ENCODE results near the gene MSLN. TPM values are rescaled to one million over a fixed set of nuclear protein-coding genes. Genes with fewer than 3 reads are reported as not detected.
A peak's percentile ranks its signal among the peaks of the same experiment; 100 is the strongest.

Gene MSLN
- polyA plus RNA-seq, 2 of the 4 experiments (the other 2 are of a cell fraction) = 2.4 to 3.6 TPM

DNA sequence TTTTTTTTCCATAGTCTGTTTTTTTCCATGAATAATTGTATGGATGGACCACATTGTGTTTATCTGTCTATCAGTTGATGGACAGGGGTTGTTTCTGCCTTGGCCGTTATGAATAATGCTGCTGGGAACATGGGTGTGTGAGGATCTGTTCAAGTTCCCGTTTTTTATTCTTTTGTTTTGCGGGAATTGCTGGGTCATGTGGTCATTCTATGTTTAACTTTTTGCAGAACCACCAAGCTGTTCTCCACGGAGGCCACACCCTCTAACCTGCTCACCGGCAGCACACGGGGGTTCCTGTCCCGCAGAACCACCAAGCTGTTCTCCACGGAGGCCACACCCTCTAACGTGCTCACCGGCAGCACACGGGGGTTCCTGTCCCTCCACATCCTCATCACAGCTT lies 5.9 kb upstream of the MSLN start:
- no peak for FAIRE-seq
- 60% methylated on average over 11 of the region's 11 CpGs for WGBS (ENCODE audit: missing lambda C conversion rate)
- Histone ChIP-seq H3K9me3 (no peaks in the 10 kb centered on the region), H3K4me1 (no peaks in the 10 kb centered on the region), H3K27ac (no peak overlapping the region), H3K4me2 (no peak overlapping the region), H3K4me3 (no peak overlapping the region)
- TF ChIP-seq PHF8 (IDR thresholded peaks at IDR 0.05; ENCODE audit: borderline replicate concordance, low read depth) (no peak), HOXA7 (CRISPR knock-in tag; IDR thresholded peaks at IDR 0.05) (no peak), JUNB (IDR thresholded peaks at IDR 0.05) (no peak), JUN (IDR thresholded peaks at IDR 0.05) (no peak), MYC (IDR thresholded peaks at IDR 0.05; ENCODE audit: borderline replicate concordance, low read length) (no peak), HEYL (CRISPR knock-in tag; IDR thresholded peaks at IDR 0.05) (no peak), CBX2 (IDR thresholded peaks at IDR 0.05; ENCODE audit: borderline replicate concordance, low read depth) (no peak)
- TF ChIP-seq, protein P1, sequence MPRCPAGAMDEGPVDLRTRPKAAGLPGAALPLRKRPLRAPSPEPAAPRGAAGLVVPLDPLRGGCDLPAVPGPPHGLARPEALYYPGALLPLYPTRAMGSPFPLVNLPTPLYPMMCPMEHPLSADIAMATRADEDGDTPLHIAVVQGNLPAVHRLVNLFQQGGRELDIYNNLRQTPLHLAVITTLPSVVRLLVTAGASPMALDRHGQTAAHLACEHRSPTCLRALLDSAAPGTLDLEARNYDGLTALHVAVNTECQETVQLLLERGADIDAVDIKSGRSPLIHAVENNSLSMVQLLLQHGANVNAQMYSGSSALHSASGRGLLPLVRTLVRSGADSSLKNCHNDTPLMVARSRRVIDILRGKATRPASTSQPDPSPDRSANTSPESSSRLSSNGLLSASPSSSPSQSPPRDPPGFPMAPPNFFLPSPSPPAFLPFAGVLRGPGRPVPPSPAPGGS (IDR thresholded peaks at IDR 0.05) = no peak
- TF ChIP-seq, protein P2, sequence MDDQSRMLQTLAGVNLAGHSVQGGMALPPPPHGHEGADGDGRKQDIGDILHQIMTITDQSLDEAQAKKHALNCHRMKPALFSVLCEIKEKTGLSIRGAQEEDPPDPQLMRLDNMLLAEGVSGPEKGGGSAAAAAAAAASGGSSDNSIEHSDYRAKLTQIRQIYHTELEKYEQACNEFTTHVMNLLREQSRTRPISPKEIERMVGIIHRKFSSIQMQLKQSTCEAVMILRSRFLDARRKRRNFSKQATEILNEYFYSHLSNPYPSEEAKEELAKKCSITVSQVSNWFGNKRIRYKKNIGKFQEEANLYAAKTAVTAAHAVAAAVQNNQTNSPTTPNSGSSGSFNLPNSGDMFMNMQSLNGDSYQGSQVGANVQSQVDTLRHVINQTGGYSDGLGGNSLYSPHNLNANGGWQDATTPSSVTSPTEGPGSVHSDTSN (IDR thresholded peaks at IDR 0.05) = no peak
- TF ChIP-seq, protein P3, sequence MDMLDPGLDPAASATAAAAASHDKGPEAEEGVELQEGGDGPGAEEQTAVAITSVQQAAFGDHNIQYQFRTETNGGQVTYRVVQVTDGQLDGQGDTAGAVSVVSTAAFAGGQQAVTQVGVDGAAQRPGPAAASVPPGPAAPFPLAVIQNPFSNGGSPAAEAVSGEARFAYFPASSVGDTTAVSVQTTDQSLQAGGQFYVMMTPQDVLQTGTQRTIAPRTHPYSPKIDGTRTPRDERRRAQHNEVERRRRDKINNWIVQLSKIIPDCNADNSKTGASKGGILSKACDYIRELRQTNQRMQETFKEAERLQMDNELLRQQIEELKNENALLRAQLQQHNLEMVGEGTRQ (IDR thresholded peaks at IDR 0.05) = no peak
- TF ChIP-seq, protein P4, sequence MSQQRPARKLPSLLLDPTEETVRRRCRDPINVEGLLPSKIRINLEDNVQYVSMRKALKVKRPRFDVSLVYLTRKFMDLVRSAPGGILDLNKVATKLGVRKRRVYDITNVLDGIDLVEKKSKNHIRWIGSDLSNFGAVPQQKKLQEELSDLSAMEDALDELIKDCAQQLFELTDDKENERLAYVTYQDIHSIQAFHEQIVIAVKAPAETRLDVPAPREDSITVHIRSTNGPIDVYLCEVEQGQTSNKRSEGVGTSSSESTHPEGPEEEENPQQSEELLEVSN (IDR thresholded peaks at IDR 0.05; ENCODE audit: borderline replicate concordance, low read depth) = no peak
- no peak for ATAC-seq
- CTCF ChIA-PET = interaction anchor here (1.1 to 4.4 kb wide), 5 partner anchors 10 to 43 kb away, joined by 3 to 41 read pairs (median 10); partner anchors contain the start of genes CHTF18, CIAO3 and RPUSD1
- POLR2A ChIA-PET = no interaction called here
- DNase-seq (ENCODE audit: low read depth in 1 of 2, low spot score in 1 of 2) = no peak

DNA sequence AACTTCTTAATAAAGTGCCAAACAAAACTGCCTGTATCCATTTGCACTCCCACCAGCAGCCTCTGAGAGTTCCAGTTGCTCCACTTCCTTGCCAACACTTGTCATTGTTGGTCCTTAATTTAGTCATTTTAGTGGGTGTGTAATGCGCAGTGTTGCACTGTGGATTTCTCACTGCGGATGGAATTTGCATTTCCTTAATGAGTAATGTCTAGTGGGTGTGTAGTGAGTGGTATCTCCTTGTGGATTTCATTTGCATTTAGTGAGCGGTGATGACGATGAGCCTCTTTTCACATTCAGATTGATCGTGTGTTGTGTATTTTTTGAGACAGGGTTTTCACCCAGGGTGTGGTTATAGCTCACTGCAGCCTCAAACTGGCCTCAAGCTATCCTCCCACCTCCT lies 4.1 kb upstream of the MSLN start:
- DNase-seq (ENCODE audit: low read depth in 1 of 2, low spot score in 1 of 2) (no peak), FAIRE-seq (no peak), ATAC-seq (no peak)
- H3K27ac ChIP-seq = no peak overlapping the region
- H3K4me3 ChIP-seq = no peak overlapping the region
- H3K4me2 ChIP-seq = no peak overlapping the region
- ChIA-PET CTCF (interaction anchor here (0.6 to 4.4 kb wide), 7 partner anchors 9 to 47 kb away, joined by 3 to 41 read pairs (median 5); partner anchors contain the start of genes CHTF18, CIAO3 and RPUSD1), POLR2A (no interaction called here)
- H3K9me3 ChIP-seq = no peaks in the 10 kb centered on the region
- WGBS (ENCODE audit: missing lambda C conversion rate) = 75% methylated on average over 5 of the region's 5 CpGs
- H3K4me1 ChIP-seq = peaks cover 16% of the 10 kb centered on the region
- TF ChIP-seq ZFP36 (IDR thresholded peaks at IDR 0.05; ENCODE audit: borderline replicate concordance, partially characterized antibody) = peak; percentile 75
- TF ChIP-seq MYC (IDR thresholded peaks at IDR 0.05; ENCODE audit: borderline replicate concordance, low read length) = no peak

DNA sequence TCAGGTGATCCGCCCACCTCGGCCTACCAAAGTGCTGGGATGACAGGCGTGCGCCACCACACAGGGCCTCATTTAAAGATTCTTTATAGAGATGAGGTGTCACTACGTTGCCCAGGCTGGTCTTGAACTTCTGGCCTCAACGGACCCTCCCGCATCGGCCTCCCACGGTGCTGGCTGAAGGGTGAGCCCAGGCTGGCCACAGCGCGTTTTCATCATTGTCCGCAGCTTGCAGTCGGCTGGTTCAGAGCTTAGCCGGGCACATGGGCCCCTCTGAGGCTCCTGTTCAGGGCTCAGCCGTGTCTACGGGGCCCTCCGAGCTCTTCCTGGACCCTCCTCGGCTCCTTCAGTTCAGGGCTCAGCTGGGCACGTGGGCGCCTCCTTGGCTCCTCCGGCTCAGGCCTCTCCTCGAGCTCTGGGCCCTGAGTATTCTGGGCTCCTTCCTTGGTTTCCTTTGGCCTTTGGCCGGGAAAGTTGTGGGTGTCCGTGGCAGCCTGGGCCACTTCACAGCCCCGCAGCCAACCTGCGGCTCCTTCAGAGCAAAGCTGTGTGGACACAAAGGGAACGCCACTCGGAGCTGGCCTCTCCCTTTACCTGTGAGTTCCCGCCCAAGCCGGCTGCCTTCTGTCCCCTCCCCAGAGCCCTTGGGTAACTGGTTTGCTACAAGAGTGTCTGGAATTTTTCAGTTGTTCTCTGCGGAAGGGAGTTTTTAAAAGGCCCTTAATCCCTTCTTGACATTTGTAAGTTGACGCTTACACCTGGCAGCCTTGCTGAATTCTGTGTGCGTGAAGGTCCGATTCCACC lies 1.2 kb upstream of the MSLN start:
- FAIRE-seq = no peak
- CTCF ChIA-PET = interaction anchor here (1.5 to 15.8 kb wide), 5 partner anchors 9 to 27 kb away, joined by 4 to 105 read pairs (median 15); partner anchors contain the start of genes CHTF18, CIAO3 and RPUSD1
- peaks cover 35% of the 10 kb centered on the region for H3K4me1 ChIP-seq
- no peak for TF ChIP-seq POLR2A (IDR thresholded peaks at IDR 0.05; ENCODE audit: low read length)
- no peak for TF ChIP-seq MAZ (IDR thresholded peaks at IDR 0.05; ENCODE audit: borderline replicate concordance, low read depth, low read length)
- TF ChIP-seq, protein P2 (IDR thresholded peaks at IDR 0.05) = no peak
- TF ChIP-seq JUN (IDR thresholded peaks at IDR 0.05) = no peak
- TF ChIP-seq RNF2 (IDR thresholded peaks at IDR 0.05; ENCODE audit: borderline replicate concordance, low read depth) = no peak
- no peak for TF ChIP-seq GATA3 (IDR thresholded peaks at IDR 0.05; ENCODE audit: borderline replicate concordance)
- no peak for TF ChIP-seq NPAS2 (CRISPR knock-in tag; IDR thresholded peaks at IDR 0.05; ENCODE audit: borderline replicate concordance)
- TF ChIP-seq, protein P5, sequence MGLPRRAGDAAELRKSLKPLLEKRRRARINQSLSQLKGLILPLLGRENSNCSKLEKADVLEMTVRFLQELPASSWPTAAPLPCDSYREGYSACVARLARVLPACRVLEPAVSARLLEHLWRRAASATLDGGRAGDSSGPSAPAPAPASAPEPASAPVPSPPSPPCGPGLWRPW (IDR thresholded peaks at IDR 0.05) = no peak
- no peak for TF ChIP-seq RCOR1 (IDR thresholded peaks at IDR 0.05; ENCODE audit: low read depth, low read length)
- no peak for TF ChIP-seq FOSB (CRISPR knock-in tag; IDR thresholded peaks at IDR 0.05)
- TF ChIP-seq, protein P6, sequence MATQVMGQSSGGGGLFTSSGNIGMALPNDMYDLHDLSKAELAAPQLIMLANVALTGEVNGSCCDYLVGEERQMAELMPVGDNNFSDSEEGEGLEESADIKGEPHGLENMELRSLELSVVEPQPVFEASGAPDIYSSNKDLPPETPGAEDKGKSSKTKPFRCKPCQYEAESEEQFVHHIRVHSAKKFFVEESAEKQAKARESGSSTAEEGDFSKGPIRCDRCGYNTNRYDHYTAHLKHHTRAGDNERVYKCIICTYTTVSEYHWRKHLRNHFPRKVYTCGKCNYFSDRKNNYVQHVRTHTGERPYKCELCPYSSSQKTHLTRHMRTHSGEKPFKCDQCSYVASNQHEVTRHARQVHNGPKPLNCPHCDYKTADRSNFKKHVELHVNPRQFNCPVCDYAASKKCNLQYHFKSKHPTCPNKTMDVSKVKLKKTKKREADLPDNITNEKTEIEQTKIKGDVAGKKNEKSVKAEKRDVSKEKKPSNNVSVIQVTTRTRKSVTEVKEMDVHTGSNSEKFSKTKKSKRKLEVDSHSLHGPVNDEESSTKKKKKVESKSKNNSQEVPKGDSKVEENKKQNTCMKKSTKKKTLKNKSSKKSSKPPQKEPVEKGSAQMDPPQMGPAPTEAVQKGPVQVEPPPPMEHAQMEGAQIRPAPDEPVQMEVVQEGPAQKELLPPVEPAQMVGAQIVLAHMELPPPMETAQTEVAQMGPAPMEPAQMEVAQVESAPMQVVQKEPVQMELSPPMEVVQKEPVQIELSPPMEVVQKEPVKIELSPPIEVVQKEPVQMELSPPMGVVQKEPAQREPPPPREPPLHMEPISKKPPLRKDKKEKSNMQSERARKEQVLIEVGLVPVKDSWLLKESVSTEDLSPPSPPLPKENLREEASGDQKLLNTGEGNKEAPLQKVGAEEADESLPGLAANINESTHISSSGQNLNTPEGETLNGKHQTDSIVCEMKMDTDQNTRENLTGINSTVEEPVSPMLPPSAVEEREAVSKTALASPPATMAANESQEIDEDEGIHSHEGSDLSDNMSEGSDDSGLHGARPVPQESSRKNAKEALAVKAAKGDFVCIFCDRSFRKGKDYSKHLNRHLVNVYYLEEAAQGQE (IDR thresholded peaks at IDR 0.05) = no peak
- TF ChIP-seq SREBF2 (IDR thresholded peaks at IDR 0.05) = no peak
- TF ChIP-seq HEYL (CRISPR knock-in tag; IDR thresholded peaks at IDR 0.05) = no peak

More for the DNA sequence above, 1.2 kb upstream of the MSLN start:
- H3K27ac ChIP-seq = peak overlapping the region in 1 of 2 experiments; percentile 79; a peak in 2 of 6 replicates
- no peak overlapping the region for H3K4me3 ChIP-seq
- H3K4me2 ChIP-seq = no peak overlapping the region
- no peaks in the 10 kb centered on the region for H3K9me3 ChIP-seq
- WGBS (ENCODE audit: missing lambda C conversion rate) = 93% methylated on average over 34 of the region's 34 CpGs
- POLR2A ChIA-PET = no interaction called here
- DNase-seq (ENCODE audit: low read depth in 1 of 2, low spot score in 1 of 2) (no peak), ATAC-seq (no peak)
